GM11168 (cell line): ENCODE measurements around the gene FHOD1.

Experiments
- in situ Hi-C: fragments of 300-500 bp; cut with MboI; formaldehyde crosslinking; loops from one replicate; pipeline ENCODE4 v1.12.0; 2022; ENCODE audit warnings: low sequenced_read_pairs; ENCODE audit not compliant: unreplicated experiment

FHOD1 gene

DNA sequence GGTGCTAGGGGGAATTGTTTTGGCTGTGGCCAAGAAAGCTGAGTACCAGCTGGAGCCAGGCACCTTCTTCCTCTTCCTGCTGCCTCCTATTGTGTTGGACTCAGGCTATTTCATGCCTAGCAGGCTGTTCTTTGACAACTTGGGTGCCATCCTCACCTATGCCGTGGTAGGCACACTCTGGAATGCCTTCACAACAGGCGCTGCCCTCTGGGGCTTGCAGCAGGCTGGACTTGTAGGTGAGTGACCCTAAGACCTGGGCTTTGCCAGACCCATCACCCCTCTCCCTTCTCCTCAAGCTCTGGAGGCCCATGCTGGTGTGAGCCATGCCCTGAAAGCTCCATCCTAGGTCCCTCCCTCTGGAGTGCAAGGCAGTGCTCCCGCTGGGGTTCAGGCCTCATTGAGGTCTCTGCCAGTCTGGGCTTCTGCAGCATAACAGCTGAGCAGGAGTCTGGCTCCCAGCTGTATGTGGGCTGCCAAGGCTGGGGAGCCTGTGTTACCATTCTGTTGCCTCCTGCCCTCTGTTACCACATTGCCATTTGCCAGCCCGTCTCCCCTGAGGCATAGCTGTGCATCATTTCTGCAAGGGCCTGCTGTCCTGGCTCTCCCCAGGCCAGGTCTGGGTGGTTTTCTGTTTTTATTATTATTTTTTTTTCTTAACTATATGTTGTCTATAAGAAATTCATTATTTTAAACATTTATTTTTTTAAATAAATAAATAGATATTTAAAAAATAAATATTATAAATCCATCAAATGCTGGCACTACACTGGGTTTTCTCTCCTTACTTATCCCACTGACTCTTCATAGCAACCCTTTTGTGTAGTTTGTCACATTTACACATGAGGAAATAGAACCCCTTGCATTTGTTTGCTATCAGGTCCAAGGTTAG is 5.6 kb upstream of the FHOD1 start:
- in situ Hi-C loops: loop anchor here (10.0 kb wide), 1 partner anchor 152 kb away; no protein-coding TSS in a partner anchor

DNA sequence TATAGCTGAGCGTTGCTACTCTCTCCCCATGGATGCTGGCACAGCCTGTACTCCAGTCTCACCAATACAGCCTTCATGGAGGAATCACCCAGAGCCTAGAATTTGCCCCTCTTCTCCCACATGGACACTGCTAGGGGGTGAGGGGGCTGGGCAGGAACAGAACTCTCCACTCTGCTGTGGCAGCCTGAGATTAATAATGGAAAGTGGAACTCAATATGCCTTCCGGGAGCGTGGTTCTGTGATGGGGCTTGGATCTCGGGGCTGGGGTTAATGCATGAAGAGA is 2.7 kb upstream of the FHOD1 start:
- in situ Hi-C loops: loop anchor here (10.0 kb wide), 1 partner anchor 155 kb away; no protein-coding TSS in a partner anchor

DNA sequence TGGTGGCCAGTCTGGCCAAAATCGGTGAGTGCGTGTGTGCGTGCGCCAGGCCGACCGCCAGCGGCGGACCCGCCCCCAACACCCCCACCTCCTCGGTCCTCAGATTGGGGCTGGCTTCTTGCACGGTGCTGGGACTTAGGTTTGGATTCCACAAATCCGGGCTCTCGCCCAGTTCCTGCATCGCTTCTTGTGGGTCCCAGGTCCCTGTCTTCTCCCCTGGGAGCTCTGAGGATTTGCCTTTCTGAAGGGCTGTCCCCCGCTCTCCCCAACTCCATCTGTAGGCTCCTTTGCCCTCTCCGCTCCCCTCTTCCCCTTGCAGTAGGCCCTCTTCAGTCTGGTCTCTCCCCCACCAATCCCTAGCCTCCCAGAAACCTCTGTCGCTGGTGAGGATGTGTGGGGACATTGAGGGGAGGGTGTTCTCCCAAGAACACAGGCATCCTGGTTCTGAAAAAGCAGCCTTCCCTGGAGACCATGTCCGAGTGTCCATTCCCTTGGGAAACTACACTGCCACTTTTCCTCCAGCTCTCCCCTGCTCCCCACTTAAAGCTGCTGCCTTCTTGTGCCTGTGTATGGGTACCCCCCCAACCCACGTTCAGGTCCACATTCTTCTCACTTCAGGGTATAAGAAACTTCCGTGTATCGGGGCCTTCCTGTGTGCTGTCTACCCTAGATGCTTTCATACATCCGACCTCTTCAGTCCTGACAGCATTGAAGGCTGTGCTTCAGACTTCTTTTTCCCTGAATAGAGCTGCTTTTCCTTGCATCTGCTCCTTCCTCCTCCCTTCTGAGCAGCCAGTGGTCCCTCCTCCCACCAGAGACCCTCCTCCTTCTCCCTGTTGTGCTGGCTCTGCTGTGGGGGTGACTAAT is 2.1 kb upstream of the FHOD1 start:
- in situ Hi-C loops: loop anchor here (10.0 kb wide), 1 partner anchor 155 kb away; no protein-coding TSS in a partner anchor

DNA sequence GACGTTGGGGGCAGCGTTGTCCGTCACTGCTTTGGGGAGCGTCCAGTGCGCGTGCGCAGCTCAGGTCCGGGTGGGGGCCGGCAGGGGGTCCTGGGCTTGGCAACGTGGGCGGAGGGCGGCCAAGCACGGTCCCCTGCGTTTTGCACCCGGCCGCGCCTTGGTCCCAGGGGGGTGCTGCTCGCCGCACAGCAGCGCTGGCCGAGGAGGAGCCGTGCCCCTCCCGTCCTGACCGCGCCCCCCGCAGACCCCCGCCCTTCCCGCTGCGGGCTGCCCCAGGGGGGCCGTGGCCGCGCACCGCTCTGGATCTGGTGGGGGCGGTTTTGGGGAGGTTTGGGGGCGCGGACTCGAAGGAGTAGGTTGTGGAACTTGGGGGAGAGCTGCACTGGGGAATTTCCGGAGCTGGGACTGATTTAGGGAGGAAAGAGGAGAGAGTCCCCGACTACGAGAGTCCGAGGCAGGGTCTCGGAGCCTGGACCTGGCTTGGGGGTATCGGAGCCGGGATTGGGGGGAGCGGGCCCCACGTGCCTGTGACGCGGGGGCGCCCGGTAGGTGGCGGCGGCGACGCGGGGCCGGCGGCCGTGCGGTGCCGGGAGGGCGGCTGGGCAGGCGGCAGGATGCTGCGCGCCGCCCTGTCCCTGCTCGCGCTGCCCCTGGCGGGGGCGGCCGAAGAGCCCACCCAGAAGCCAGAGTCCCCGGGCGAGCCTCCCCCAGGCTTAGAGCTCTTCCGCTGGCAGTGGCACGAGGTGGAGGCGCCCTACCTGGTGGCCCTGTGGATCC is 1.3 kb upstream of the FHOD1 start, which contains the start of gene SLC9A5:
Gene SLC9A5 (plus strand): TSS at position 579 of the 777 bp plus-strand sequence. CDS start 36 bp downstream, at position 615.
- in situ Hi-C loops: no loop called here

DNA sequence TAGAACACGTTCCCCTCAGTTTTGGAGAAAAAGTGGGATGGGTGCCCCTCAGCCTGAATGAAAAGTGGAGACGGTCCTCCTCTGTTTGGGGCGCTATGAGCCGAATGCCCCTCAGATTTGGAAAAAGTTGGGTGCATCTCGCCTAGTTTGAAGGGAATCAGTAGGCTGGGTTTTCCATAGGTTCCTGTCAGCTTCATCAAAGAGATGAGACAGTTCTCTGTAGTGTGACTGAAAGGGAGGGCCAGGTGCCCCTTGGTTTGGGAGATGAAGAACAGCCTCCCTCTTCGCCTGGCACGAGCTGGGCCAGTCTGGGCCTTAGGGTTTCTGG is 756 bp upstream of the FHOD1 start:
- in situ Hi-C loops: no loop called here

DNA sequence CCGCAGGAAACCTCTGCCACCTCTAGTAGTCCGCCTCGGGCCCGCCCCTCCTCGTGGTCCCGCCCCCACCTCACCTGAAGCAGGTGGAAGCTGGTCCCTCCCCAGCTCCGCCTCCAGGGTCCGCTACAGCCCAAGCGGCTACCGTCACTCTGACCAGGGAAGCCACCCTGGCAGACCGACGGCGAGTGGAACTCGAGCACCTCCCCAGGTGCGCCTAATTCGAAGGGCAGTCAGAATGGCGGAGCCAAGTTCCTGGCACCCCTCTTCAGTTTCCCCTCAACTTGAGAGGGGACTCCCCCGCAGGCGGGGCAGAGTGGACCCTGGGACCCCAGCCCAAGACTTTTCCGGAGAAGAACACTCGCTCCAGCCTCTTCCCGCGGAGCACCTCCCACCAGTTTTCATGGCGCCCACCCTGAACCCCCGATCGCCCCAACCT is 507 bp downstream of the FHOD1 start:
- in situ Hi-C loops: no loop called here

DNA sequence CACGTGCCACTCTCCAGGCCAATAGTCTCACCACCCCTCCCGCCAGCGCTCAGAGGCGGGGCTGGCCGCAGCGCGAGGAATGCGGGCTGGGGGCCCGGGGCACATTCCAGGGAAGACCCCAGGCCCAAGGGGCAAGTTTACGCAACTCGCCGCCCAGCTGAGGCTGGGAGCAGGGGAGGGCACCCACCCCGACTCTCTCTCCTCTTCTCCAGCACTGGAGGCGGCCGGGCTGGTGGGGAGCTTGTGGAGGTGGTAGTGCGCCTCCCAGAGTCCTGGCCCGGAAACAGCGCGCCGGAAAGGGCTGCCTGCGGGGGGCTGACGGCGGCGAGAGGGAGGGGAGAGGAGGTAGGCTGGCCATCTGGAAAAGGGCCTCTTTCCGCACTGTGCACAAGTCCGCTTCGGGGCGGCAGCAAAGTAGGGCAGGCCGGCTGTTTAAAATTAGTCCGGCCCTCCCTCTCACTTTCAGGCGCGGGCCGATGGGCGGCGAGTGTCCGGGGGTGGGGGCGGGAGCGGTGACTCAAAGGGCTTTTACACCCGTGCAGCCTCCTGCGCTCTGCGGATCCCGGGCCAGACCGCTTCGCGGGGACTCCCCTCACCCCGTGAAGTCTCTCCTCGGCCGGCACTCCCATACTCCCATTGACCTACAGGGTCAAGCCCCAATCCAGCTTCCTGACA is 1.1 kb downstream of the FHOD1 start:
- in situ Hi-C loops: no loop called here

DNA sequence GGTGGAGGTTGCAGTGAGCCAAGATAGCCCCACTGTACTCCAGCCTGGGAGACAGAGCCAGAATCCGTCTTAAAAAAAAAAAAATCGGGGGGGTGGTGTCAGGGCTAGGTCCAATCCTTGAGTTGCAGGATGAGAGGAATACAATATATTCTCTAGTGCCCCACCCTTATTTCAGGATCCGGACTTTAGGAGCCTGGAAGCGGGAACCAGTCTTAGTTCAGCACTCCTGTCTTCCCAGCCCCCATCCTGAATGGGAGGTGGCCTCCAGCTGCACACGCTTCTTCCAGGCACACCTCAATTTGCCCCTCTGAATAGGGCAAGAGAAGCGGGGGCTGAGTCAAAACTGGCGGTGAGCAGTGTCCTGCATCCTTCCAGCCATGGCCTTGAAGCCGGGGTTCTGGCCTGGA is 1.6 kb downstream of the FHOD1 start:
- in situ Hi-C loops: no loop called here

DNA sequence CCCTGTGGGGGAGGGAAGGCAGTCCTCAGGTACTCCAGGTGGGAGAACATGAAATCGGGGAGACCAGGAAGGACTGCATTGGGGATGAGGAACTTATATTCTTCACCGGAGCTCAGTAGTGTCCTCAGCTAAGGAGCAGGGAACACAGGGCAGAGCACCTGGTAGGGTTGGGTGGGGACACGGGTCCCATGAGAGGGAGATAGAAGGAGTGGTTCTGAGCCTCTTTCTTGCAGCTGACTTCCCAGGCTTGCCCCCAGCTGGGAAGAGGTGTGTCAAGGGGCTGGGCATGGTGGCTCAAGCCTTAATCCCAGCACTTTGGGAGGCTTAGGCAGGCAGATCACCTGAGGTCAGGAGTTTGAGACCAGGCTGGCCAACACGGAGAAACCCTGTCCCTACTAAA is 2.1 kb downstream of the FHOD1 start:
- in situ Hi-C loops: no loop called here

DNA sequence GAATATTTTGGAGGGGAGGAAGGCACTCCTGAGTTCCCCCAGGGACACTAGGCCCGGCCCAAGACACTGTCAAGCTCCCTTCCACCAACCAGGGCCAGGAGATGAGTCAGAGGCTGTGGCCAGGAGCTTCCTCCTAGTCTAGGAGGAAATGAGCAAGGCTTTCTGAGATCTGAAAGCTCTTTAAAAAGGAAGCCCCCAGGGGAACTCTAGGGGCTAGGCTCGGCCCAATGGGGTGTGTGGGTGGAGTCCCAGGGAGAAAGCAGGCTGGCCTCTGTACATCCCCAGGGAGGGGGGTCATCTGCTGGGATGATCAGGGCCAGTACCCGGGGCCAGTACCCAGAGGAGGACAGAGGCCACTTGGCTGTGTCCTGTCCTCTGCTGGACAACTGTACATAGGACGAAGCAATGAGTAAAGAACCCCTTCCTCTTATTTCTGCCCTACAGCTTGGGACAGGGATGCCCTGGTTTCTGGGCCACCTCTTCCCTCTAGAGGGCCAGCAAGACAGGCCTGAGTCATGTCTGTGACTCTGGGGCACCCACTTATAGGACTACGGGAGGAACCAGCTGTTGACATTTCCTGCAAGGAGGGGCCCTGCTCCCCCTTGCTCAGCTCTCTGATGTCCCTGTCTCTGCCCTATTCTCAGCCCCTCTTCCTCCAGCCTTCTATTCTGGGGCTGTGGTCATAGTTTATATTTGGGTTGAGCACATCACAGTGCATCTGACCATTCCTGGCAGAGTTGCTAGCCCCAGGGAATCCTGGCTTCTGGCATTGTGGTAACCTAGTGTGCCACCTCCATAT is 2.7 kb downstream of the FHOD1 start:
- in situ Hi-C loops: no loop called here

DNA sequence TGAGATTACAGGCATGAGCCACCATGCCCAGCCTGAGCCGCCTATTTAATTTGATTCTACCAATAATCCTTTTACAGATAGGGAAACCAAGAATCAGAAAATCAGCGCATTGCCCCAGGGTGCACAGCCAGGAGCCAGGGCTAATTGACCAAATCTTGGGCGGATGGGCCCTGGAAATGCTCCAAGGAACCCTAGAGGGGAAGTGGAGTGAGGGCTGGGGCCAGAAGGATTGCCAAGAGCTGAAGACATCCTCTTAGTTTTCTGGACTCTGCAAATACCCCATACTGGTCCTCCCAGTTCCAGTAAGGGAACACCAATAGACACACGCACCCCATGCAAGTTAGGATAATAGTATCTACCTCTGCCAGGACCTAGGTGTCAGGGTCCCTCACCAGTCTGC is 3.8 kb downstream of the FHOD1 start:
- in situ Hi-C loops: no loop called here

DNA sequence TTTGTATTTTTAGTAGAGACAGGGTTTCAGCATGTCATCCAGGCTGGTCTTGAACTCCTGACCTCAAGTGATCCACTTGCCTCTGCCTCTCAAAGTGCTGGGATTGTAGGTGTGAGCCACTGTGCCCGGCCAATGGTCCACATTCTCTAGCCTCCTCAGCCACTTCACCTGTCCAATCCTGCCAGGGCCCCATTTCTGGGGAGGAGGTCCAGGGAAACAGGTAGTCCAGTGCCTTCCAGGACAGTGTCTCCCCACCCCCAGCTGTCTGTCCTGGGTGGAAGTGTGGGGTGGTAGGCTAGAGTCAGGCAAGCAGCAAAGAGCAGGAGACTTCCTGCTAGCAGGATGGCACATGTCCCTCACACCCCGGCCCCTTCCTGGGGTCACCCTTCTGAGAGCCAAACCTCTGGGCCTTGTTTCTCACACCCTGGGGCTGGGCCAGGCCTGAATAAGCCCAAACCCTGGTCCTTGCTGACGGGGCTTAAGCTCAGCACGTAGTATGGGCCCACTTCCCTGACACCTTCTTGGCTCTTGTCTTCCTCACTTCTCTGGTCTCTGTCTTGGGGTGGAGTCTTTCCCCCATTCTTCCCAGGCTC is 5.0 kb downstream of the FHOD1 start:
- in situ Hi-C loops: no loop called here

DNA sequence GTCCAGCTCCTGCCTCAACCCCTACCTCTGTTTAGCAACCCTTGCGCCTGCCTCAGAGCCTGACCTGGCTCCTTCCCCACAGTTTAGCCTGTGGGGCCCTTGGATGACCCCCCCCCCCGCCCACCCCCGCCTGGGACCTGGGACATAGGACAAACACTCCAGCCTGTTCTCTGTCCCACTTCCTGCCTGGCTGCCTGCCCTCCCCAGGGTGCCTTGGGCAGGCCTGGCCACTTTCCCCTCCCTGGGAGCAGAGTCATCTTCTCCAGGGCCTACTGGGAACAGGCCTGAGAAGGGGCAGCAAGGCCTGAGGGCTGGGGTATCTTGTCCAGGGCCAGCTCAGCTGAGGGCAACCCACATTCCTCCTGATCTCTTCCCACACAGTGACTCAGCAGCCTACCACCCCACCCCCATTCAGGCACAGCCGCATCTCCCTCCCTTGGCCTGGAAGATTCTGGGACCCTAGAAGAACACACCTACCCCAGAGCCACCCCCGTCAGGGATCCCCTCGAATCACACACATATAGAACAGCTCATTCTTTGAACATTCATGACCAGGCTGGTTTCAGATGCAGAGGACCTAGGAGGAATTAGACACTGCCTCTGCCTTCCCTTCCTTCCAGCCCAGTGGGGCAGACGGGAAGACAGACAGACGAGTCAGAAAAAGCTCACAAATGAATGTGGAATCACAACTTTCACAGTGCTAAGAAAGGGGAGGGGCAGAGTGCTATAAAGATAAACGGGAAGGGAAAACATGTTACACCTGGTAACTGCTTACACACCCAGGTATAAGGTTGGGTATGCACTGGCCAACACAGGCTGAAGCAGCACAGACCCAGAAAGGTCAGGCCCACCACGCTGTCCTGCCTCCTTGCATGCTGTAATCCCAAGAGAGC is 6.0 kb downstream of the FHOD1 start:
- in situ Hi-C loops: no loop called here

DNA sequence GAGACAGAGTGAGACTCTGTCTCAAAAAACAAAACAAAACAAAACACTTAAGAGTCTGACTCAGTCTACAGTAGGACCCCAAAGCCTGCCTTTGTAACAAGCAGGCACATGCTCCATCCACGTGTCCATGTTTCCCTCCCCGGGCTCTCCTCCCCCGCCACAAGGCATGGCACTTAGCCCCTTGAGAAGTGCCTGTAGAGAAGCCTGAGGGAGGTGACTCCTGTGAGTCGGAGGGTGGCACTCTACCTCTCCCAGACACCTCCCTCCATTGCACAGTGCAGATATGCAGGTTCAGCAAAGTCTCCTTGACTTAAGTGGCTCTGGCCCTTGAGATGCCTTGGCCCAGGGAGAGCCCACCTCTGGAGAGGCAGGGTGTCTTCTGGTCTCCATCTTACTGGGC is 6.8 kb downstream of the FHOD1 start:
- in situ Hi-C loops: no loop called here

DNA sequence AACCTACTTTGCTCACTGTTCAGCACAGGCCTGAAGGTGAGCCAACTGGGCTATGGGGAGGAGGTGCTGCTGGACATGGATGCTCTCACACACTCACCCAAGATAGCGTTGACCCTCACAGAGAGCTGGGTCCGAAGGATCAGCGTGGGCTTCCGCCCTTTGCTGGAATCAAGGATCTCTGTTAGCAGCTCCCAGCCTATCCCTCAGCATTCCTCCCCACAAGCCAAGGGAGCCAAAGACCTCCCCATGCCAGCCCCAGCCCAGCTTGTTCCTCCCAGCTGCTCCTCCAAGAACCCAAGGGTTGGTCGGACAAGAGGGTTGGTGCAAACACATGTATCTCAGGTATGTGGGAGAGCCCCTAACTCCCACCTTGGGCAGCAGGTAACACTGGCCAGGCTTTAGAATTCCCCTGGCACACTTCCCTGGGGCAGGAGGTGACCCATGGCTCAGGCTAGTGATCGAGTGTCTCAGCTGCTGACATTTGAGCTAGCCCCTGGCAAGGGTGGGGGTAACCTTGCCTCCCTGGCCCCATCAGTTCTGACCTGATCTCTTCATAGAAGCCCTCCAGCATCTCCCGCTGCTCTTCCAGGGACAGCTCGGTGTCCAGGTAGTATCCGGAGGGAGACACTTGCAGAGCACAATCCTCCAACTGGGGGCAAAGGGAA is 8.3 kb downstream of the FHOD1 start:
- in situ Hi-C loops: no loop called here

DNA sequence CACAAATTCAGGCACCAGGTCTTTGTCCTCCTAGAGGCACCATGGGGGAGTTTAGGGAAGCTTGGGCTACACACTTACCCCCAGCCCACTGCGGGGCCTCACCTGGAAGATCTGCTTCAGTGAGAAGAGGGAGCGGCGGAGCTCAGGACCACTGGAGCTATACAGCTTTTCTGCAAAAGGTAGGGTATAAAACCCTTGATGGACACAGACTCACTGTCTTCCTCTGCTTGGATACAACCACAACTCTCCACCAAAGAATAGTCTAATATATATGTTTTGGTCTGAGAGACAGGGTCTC is 9.1 kb downstream of the FHOD1 start:
- in situ Hi-C loops: no loop called here

DNA sequence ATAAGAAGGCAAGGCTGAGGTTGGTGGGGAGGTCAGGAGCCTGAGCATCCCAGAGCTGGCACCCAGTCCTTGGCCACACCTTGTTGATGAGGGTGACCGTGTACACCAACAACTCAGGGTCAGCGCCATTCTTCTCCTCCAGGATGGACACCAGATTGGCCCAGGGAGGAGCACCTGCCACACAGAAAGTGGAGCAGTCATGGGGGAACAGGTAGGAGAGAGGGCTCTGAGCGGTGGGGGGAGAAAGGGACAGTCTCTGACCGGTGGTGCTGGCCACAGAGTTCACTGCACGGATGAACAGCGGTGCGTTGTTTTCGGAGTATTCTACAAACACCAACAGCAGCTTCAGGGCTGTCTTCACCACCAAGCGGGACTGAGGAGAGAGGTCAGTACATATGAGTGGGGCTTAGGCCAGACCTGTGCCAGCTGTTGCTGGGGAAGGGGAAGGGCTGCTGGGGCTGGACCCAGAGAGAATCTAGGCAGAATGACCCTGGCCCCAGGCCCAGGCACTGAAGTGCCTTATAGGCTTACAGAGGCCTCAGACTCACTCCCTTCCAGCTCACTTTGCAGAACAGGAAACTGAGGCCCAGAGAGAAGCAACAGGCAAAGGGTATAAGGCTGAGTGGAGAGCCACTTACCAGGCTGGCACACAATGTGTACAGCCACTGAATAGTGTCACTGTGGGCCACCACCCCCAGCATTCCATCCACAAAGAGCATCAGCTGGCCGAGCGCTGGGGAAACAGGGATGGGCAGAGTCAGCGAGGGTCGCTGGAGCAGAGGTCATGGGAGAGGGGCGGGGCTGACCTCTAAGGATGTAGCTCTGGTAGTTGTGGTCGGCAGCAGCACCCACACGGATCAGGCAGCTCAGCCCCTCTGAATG is 9.6 kb downstream of the FHOD1 start:
- in situ Hi-C loops: no loop called here
